ENCODE results near the gene ADAP1.

The ADAP1 gene

GRCh38 chr7:894164-894867, 60.2 kb downstream of the ADAP1 start:
- in situ Hi-C loops (cut with MboI; ENCODE audit: low sequenced_read_pairs, unreplicated experiment) = no loop called here
- TF ChIP-seq CTCF (IDR thresholded peaks at IDR 0.05; ENCODE audit: borderline replicate concordance, control extremely low read depth, extremely low read depth, insufficient read depth, missing control alignments) = no peak
- no peak for DNase-seq (ENCODE audit: low spot score)

DNA sequence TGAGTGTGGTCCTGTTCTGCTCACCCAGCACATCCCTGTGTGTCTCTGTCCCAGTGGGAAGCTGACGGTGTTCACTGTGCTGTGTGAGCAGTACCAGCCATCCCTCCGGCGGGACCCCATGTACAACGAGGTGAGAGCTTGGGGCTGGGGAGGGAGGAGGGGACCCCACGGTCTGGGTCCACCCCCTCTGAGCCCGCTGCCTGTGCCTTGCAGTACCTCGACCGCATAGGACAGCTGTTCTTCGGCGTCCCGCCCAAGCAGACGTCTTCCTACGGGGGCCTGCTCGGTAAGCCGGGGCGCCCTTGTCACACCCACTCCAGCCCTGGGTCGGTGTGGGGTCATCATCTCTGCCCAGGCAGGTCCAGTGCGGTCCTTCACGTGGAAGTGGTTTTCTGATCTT, 60.8 kb downstream of the ADAP1 start:
- no peak for DNase-seq (ENCODE audit: low spot score)
- in situ Hi-C loops (cut with MboI; ENCODE audit: low sequenced_read_pairs, unreplicated experiment) = no loop called here

GRCh38 chr7:892648-893593, 61.6 kb downstream of the ADAP1 start:
- no peak for DNase-seq (ENCODE audit: low spot score)
- in situ Hi-C loops (cut with MboI; ENCODE audit: low sequenced_read_pairs, unreplicated experiment) = no loop called here
- no peak for TF ChIP-seq CTCF (IDR thresholded peaks at IDR 0.05; ENCODE audit: borderline replicate concordance, control extremely low read depth, extremely low read depth, insufficient read depth, missing control alignments)

More for the DNA sequence above, 60.8 kb downstream of the ADAP1 start:
- TF ChIP-seq CTCF (IDR thresholded peaks at IDR 0.05; ENCODE audit: borderline replicate concordance, control extremely low read depth, extremely low read depth, insufficient read depth, missing control alignments) = no peak

DNA sequence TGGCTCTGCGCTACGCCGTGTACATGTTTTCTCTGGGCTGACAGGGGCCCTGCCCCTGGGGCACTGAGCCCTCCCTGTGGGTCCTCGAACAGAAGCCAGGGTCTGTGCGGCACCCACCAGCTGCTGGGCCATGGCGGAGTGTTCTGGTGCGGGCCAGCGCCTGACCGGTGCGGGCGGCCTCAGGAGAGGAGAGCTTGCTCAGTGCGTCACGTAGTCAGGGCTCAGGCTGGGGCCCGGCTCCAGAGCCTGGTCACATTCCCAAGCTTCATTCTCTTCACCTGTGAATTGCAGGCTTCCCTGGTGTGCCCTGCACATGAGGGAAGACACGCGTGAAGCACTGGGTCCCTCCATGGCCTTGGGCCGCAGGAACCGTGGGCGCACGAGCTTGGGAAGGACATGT, 62.7 kb downstream of the ADAP1 start:
- DNase-seq (ENCODE audit: low spot score) = no peak
- no peak for TF ChIP-seq CTCF (IDR thresholded peaks at IDR 0.05; ENCODE audit: borderline replicate concordance, control extremely low read depth, extremely low read depth, insufficient read depth, missing control alignments)
- in situ Hi-C loops (cut with MboI; ENCODE audit: low sequenced_read_pairs, unreplicated experiment) = no loop called here

DNA sequence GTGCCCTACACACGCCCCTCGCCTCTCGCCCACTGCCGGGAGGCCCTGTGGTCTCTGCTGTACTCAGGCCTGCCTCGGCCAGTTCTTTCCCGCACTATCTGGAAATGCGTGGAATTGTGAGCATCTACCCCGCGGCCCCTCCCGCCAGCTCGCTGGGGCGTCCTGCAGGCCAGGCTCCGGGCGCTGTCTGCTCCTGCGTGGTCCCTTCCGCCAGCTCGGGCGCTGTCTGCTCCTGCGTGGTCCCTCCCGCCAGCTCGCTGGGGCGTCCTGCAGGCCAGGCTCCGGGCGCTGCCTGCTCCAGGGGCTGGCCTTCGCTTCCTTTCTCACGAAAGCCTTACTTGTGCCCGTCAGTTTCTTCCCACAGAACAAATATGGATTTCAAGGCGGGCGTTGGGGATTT, 63.2 kb downstream of the ADAP1 start:
- no peak for DNase-seq (ENCODE audit: low spot score)
- in situ Hi-C loops (cut with MboI; ENCODE audit: low sequenced_read_pairs, unreplicated experiment) = no loop called here
- no peak for TF ChIP-seq CTCF (IDR thresholded peaks at IDR 0.05; ENCODE audit: borderline replicate concordance, control extremely low read depth, extremely low read depth, insufficient read depth, missing control alignments)

GRCh38 chr7:890868-891267, 63.6 kb downstream of the ADAP1 start:
- DNase-seq (ENCODE audit: low spot score) = no peak
- in situ Hi-C loops (cut with MboI; ENCODE audit: low sequenced_read_pairs, unreplicated experiment) = no loop called here
- no peak for TF ChIP-seq CTCF (IDR thresholded peaks at IDR 0.05; ENCODE audit: borderline replicate concordance, control extremely low read depth, extremely low read depth, insufficient read depth, missing control alignments)
